GM21737 (cell line): Measurements from ENCODE around the gene TENT5C.
A peak's percentile ranks its signal among the peaks of the same experiment; 100 is the strongest.

Experiments
- ATAC-seq: cut with Tn5 transposase; IDR thresholded peaks from one replicate; pipeline ENCODE4 v1.9.1; 2021; ENCODE audit warnings: mild to moderate bottlenecking, moderate library complexity; ENCODE audit not compliant: unreplicated experiment

Gene TENT5C

GRCh38 chr1:117590273-117590925, 15.4 kb upstream of the TENT5C start:
- ATAC-seq: no peak

- no peak for ATAC-seq
Measured at GRCh38 chr1:117591252-117591651, 14.6 kb upstream of the TENT5C start.

GRCh38 chr1:117592155-117592554, 13.7 kb upstream of the TENT5C start:
- no peak for ATAC-seq

GRCh38 chr1:117594261-117594990, 11.4 kb upstream of the TENT5C start:
- no peak for ATAC-seq

- ATAC-seq: no peak
Measured at GRCh38 chr1:117596023-117596720, 9.7 kb upstream of the TENT5C start.

- no peak for ATAC-seq
Measured at GRCh38 chr1:117598489-117598888, 7.4 kb upstream of the TENT5C start.

GRCh38 chr1:117599286-117600221, 6.3 kb upstream of the TENT5C start:
- ATAC-seq: no peak

GRCh38 chr1:117600325-117600943, 5.4 kb upstream of the TENT5C start:
- ATAC-seq: no peak

- ATAC-seq: no peak
Measured at GRCh38 chr1:117600966-117601365, 4.9 kb upstream of the TENT5C start.

- ATAC-seq: no peak
Measured at GRCh38 chr1:117602862-117603261, 3.0 kb upstream of the TENT5C start.

- ATAC-seq: peak; percentile 27
Measured at GRCh38 chr1:117605164-117605773, 579 bp upstream of the TENT5C start.

- no peak for ATAC-seq
Measured at GRCh38 chr1:117606649-117607430, 992 bp downstream of the TENT5C start.

- ATAC-seq: no peak
Measured at GRCh38 chr1:117607471-117607870, 1.6 kb downstream of the TENT5C start.

GRCh38 chr1:117608115-117608615, 2.3 kb downstream of the TENT5C start:
- ATAC-seq: no peak

- ATAC-seq: no peak
Measured at GRCh38 chr1:117608758-117609157, 2.9 kb downstream of the TENT5C start.

- no peak for ATAC-seq
Measured at GRCh38 chr1:117609471-117609911, 3.6 kb downstream of the TENT5C start.

- no peak for ATAC-seq
Measured at GRCh38 chr1:117610036-117610435, 4.2 kb downstream of the TENT5C start.

GRCh38 chr1:117611121-117611601, 5.3 kb downstream of the TENT5C start:
- ATAC-seq: no peak
